ENCODE results near the gene PLAC1.

DNA sequence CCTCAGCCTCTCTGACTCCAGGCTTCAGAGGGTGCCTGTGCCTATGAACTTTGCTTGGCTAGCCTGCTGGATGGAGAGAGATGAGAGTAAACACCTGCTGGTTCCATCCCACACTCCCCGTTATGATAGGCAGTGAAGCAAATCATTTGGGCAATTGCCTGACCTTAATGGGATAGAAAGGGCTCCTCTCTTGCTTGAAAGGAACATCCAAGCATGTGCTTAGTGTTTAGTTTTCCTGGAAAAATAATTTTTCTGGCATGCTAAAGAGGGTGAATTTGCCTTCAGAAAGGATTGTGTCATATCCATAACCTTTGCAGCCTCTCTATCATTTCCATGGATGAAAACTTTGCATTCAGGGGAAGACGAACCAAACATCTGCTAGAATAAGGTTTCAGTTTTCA, 10.8 kb downstream of the PLAC1 start:
- TF ChIP-seq, protein P1, sequence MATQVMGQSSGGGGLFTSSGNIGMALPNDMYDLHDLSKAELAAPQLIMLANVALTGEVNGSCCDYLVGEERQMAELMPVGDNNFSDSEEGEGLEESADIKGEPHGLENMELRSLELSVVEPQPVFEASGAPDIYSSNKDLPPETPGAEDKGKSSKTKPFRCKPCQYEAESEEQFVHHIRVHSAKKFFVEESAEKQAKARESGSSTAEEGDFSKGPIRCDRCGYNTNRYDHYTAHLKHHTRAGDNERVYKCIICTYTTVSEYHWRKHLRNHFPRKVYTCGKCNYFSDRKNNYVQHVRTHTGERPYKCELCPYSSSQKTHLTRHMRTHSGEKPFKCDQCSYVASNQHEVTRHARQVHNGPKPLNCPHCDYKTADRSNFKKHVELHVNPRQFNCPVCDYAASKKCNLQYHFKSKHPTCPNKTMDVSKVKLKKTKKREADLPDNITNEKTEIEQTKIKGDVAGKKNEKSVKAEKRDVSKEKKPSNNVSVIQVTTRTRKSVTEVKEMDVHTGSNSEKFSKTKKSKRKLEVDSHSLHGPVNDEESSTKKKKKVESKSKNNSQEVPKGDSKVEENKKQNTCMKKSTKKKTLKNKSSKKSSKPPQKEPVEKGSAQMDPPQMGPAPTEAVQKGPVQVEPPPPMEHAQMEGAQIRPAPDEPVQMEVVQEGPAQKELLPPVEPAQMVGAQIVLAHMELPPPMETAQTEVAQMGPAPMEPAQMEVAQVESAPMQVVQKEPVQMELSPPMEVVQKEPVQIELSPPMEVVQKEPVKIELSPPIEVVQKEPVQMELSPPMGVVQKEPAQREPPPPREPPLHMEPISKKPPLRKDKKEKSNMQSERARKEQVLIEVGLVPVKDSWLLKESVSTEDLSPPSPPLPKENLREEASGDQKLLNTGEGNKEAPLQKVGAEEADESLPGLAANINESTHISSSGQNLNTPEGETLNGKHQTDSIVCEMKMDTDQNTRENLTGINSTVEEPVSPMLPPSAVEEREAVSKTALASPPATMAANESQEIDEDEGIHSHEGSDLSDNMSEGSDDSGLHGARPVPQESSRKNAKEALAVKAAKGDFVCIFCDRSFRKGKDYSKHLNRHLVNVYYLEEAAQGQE (IDR thresholded peaks at IDR 0.05; ENCODE audit: low read depth): no peak
- TF ChIP-seq, protein P2, sequence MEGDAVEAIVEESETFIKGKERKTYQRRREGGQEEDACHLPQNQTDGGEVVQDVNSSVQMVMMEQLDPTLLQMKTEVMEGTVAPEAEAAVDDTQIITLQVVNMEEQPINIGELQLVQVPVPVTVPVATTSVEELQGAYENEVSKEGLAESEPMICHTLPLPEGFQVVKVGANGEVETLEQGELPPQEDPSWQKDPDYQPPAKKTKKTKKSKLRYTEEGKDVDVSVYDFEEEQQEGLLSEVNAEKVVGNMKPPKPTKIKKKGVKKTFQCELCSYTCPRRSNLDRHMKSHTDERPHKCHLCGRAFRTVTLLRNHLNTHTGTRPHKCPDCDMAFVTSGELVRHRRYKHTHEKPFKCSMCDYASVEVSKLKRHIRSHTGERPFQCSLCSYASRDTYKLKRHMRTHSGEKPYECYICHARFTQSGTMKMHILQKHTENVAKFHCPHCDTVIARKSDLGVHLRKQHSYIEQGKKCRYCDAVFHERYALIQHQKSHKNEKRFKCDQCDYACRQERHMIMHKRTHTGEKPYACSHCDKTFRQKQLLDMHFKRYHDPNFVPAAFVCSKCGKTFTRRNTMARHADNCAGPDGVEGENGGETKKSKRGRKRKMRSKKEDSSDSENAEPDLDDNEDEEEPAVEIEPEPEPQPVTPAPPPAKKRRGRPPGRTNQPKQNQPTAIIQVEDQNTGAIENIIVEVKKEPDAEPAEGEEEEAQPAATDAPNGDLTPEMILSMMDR (IDR thresholded peaks at IDR 0.05 in 2 of 3, conservative IDR thresholded peaks at IDR 0.05 in 1 of 3; ENCODE audit: borderline replicate concordance in 1 of 3, insufficient read depth in 1 of 3, low read depth in 2 of 3, low read length in 2 of 3): no peak
- TF ChIP-seq TCF7L2 (IDR thresholded peaks at IDR 0.05; ENCODE audit: borderline replicate concordance, extremely low read depth, insufficient read depth, insufficient read length): no peak
